GM13976 (cell line): Measurements from ENCODE around the gene CCNB1.
"Not testable (repeated sequence)": the region's sequence is repeated elsewhere in the genome, so short reads cannot be mapped to it uniquely, and the experiment has no call there.

Experiments
- DNase-seq: peaks from one replicate; pipeline ENCODE4 v3.0.0; 2012; ENCODE audit warnings: low spot score
- CTCF ChIP-seq: IDR thresholded peaks from 2 replicates; pipeline ENCODE4 v1.5.1; 2012; ENCODE audit warnings: borderline replicate concordance, mild to moderate bottlenecking; ENCODE audit not compliant: insufficient read depth; ENCODE audit errors: extremely low read depth, missing control alignments, control extremely low read depth
- in situ Hi-C: fragments of 300-500 bp; cut with MboI; formaldehyde crosslinking; loops from one replicate; pipeline ENCODE4 v1.12.0; 2022; ENCODE audit warnings: low sequenced_read_pairs, mixed read lengths, inconsistent platforms; ENCODE audit not compliant: unreplicated experiment

CCNB1 gene

GRCh38 chr5:69137807-69138206 is 29.1 kb upstream of the CCNB1 start:
- DNase-seq, result no peak
- in situ Hi-C loops, result no loop called here
- TF ChIP-seq CTCF, result no peak

GRCh38 chr5:69138766-69139165 is 28.2 kb upstream of the CCNB1 start:
- no peak for DNase-seq
- no peak for TF ChIP-seq CTCF
- in situ Hi-C loops, result no loop called here

- DNase-seq, in situ Hi-C loops: not testable (repeated sequence)
Observed at GRCh38 chr5:69140239-69140638, 26.7 kb upstream of the CCNB1 start.

GRCh38 chr5:69140827-69141226 is 26.1 kb upstream of the CCNB1 start:
- no peak for DNase-seq
- in situ Hi-C loops, result no loop called here
- TF ChIP-seq CTCF, result no peak

- in situ Hi-C loops, DNase-seq: not testable (repeated sequence)
Observed at GRCh38 chr5:69148576-69148975, 18.4 kb upstream of the CCNB1 start.

- in situ Hi-C loops, result no loop called here
- DNase-seq, result no peak
- TF ChIP-seq CTCF, result no peak
Observed at GRCh38 chr5:69148981-69149675, 17.8 kb upstream of the CCNB1 start.

- in situ Hi-C loops, result no loop called here
- no peak for DNase-seq
- TF ChIP-seq CTCF, result no peak
Observed at GRCh38 chr5:69149676-69150010, 17.3 kb upstream of the CCNB1 start.

GRCh38 chr5:69152731-69153130 is 14.2 kb upstream of the CCNB1 start:
- DNase-seq, result no peak
- TF ChIP-seq CTCF, result no peak
- in situ Hi-C loops, result no loop called here
